GM12878 (cell line): Measurements from ENCODE around the gene HS3ST5. TPM values are rescaled to one million over a fixed set of nuclear protein-coding genes. Genes with fewer than 3 reads are reported as not detected.

ENCODE experiments used
- ATAC-seq: fragments of 200-7000 bp; cut with Tn5 transposase; 3 replicates; pipeline ENCODE4 v1.9.1; 2020; ENCODE audit warnings: mild to moderate bottlenecking, moderate library complexity
- BruUV-seq: library from RNA; stranded (reverse); fragments of 400-500 nt; replicated peaks from 2 replicates; lab custom pipeline; 2021; lab: Mats Ljungman, UMichigan
- CTCF ChIA-PET: fragments of 300-600 bp; sonication (Branson Sonifier 250); formaldehyde crosslinking; extraction: SDS; loops from one replicate; lab custom pipeline; 2021; ENCODE audit warnings: inconsistent platforms; lab: Yijun Ruan, JAX
- POLR2A ChIA-PET: fragments of 350-600 bp; formaldehyde crosslinking; extraction: SDS; loops from one replicate; lab custom pipeline; 2021; ENCODE audit warnings: inconsistent platforms; lab: Charles Lee
- RAD21 ChIA-PET: fragments of 300-600 bp; sonication (Branson Sonifier 250); formaldehyde crosslinking; loops from one replicate; lab custom pipeline; 2023; ENCODE audit warnings: antibody characterized with exemption; ENCODE audit not compliant: unreplicated experiment; lab: Charles Lee
- SMC1A ChIA-PET: fragments of 300-600 bp; sonication (Branson Sonifier 250); formaldehyde crosslinking; loops from one replicate; lab custom pipeline; 2023; ENCODE audit not compliant: unreplicated experiment, uncharacterized antibody; lab: Charles Lee
- DNase-seq: peaks from one replicate; pipeline ENCODE4 v3.0.0-alpha.2; 2011; ENCODE audit warnings: low read depth, low spot score
- FAIRE-seq: peaks from 3 replicates; lab custom pipeline; 2011; peaks lifted over from hg19 to GRCh38; lab: Jason Lieb, UNC
- H2AFZ ChIP-seq: 2 replicates; pipeline ENCODE4 v1.6.0; 2011; ENCODE audit warnings: low read depth, low read length, control low read depth; ENCODE audit not compliant: control insufficient read depth
- H3K27ac ChIP-seq: 2 replicates; pipeline ENCODE4 v1.5.1; 2011; ENCODE audit warnings: control low read depth; ENCODE audit not compliant: control insufficient read depth, insufficient read depth
- H3K27me3 ChIP-seq, 2 experiments: replicated peaks in 1 of 2; 2 replicates each; pipeline versions ENCODE4 v1.6.0 to v1.6.1; 2011; ENCODE audit warnings: low read length in 1 of 2; ENCODE audit not compliant: control insufficient read depth in 2 of 2, insufficient read depth in 2 of 2
- H3K36me3 ChIP-seq, 2 experiments: 2 replicates each; pipeline ENCODE4 v1.5.1; 2011; ENCODE audit warnings: low read length in 1 of 2; ENCODE audit not compliant: control insufficient read depth in 2 of 2, insufficient read depth in 2 of 2
- H3K4me1 ChIP-seq: 2 replicates; pipeline ENCODE4 v1.6.1; 2011; ENCODE audit warnings: mild to moderate bottlenecking, low read length, moderate library complexity, mixed read lengths; ENCODE audit not compliant: control insufficient read depth, insufficient read depth
- H3K4me2 ChIP-seq: 2 replicates; pipeline ENCODE4 v1.6.0; 2011; ENCODE audit warnings: control low read depth; ENCODE audit not compliant: control insufficient read depth, insufficient read depth
- H3K4me3 ChIP-seq: fragments of 200-600 bp; sonication (generic); 2 replicates; pipeline ENCODE4 v1.5.1; 2016
- H3K79me2 ChIP-seq: 2 replicates; pipeline ENCODE4 v1.6.0; 2011; ENCODE audit warnings: low read length; ENCODE audit not compliant: control insufficient read depth, insufficient read depth
- H3K9ac ChIP-seq: 2 replicates; pipeline ENCODE4 v1.8.0; 2011; ENCODE audit warnings: low read length, control low read depth, mixed read lengths; ENCODE audit not compliant: control insufficient read depth, insufficient read depth
- H3K9me3 ChIP-seq: replicated peaks from 3 replicates; pipeline ENCODE4 v1.5.1; 2011; ENCODE audit warnings: mild to moderate bottlenecking, low read length; ENCODE audit not compliant: control insufficient read depth, insufficient read depth
- H4K20me1 ChIP-seq: 2 replicates; pipeline ENCODE4 v1.6.0; 2011; ENCODE audit not compliant: control insufficient read depth, insufficient read depth
- CHD2 ChIP-seq: IDR thresholded peaks from 2 replicates; pipeline ENCODE4 v1.6.1; 2011; ENCODE audit warnings: low read depth, low read length, improper control_type of control experiment, borderline replicate concordance
- EP300 ChIP-seq, 2 experiments: fragments of 150-350 bp in 1 of 2; IDR thresholded peaks; 2 replicates each; pipeline ENCODE4 v1.6.1; 2011 to 2012; ENCODE audit warnings: low read depth in 2 of 2, low read length in 2 of 2, borderline replicate concordance in 1 of 2, improper control_type of control experiment in 1 of 2, inconsistent platforms in 1 of 2; ENCODE audit not compliant: control insufficient read depth in 1 of 2
- FOXK2 ChIP-seq: fragments of 450-650 bp; IDR thresholded peaks from 2 replicates; pipeline ENCODE4 v1.6.1; 2017; ENCODE audit warnings: mild to moderate bottlenecking, moderate library complexity
- GABPA ChIP-seq: IDR thresholded peaks from 2 replicates; pipeline ENCODE4 v1.6.1; 2014; ENCODE audit warnings: antibody characterized with exemption, low read depth, mild to moderate bottlenecking, inconsistent platforms
- NR2C2 ChIP-seq: IDR thresholded peaks from 2 replicates; pipeline ENCODE4 v1.6.1; 2011; ENCODE audit warnings: borderline replicate concordance, low read depth; ENCODE audit not compliant: control insufficient read depth, insufficient read length
- NRF1 ChIP-seq: conservative IDR thresholded peaks from 2 replicates; pipeline ENCODE4 v1.6.1; 2011; ENCODE audit warnings: mild to moderate bottlenecking, low read depth, low read length, improper control_type of control experiment
- RAD21 ChIP-seq: IDR thresholded peaks from 2 replicates; pipeline ENCODE4 v1.6.1; 2011; ENCODE audit warnings: mild to moderate bottlenecking, low read depth, low read length, moderate library complexity; ENCODE audit not compliant: insufficient read depth
- RB1 ChIP-seq: fragments of 450-650 bp; formaldehyde crosslinking; IDR thresholded peaks from 2 replicates; pipeline ENCODE4 v1.6.1; 2017; ENCODE audit warnings: mild to moderate bottlenecking, borderline replicate concordance
- RBBP5 ChIP-seq: fragments of 200-600 bp; sonication (generic); conservative IDR thresholded peaks from 2 replicates; pipeline ENCODE4 v1.6.1; 2016
- SMC3 ChIP-seq: IDR thresholded peaks from 2 replicates; pipeline ENCODE4 v1.6.1; 2011; ENCODE audit warnings: low read length, improper control_type of control experiment, borderline replicate concordance
- SP1 ChIP-seq: IDR thresholded peaks from one replicate; pipeline ENCODE4 v1.6.1; 2011; ENCODE audit warnings: low read depth, low read length
- TARDBP ChIP-seq: IDR thresholded peaks from 2 replicates; pipeline ENCODE4 v1.6.1; 2016; ENCODE audit warnings: borderline replicate concordance
- ZNF207 ChIP-seq: fragments of 450-650 bp; IDR thresholded peaks from 2 replicates; pipeline ENCODE4 v1.6.1; 2014; ENCODE audit warnings: antibody characterized with exemption, mild to moderate bottlenecking, borderline replicate concordance
- WGBS: methylation state at CpG from one replicate; pipeline ENCODE4 v1.1.6; 2016; ENCODE audit warnings: low lambda C conversion rate; ENCODE audit not compliant: insufficient replicate concordance, insufficient coverage; ENCODE audit errors: missing lambda C conversion rate; 5-methylcytosine and 5-hydroxymethylcytosine counted together
- in situ Hi-C: fragments of 300-500 bp; cut with MboI; formaldehyde crosslinking; loops from 9 replicates; pipeline ENCODE4 v1.14.3; 2018; ENCODE audit warnings: mixed read lengths
- intact Hi-C: fragments of 100-400 bp; cut with micrococcal nuclease; formaldehyde crosslinking; loops from one replicate; pipeline ENCODE4 v1.14.2; 2022; ENCODE audit not compliant: unreplicated experiment
- polyA plus RNA-seq, 11 experiments: library from polyadenylated mRNA; depleted of rRNA in 4 of 11; unstranded in 6 of 11; stranded (reverse) in 5 of 11; fragments of >200 nt; fragmentation: Nextera tagmentation in 4 of 11; fragmentation: Illumina TruSeq in 1 of 11; extraction: Ambion mirVana in 4 of 11; extraction: Trizol in 1 of 11; gene quantifications; 1 replicate in 1 of 11; 2 replicates in 10 of 11; pipeline versions ENCODE4 v1.2.1 to v1.2.3, GENCODE V29; 2011 to 2016; ENCODE audit warnings: inconsistent platforms in 2 of 11, missing spikeins in 2 of 11, low read depth in 1 of 11
- total RNA-seq, 4 experiments: library from RNA; depleted of rRNA in 3 of 4; stranded (reverse); fragments of >200 nt in 3 of 4; fragmentation: Illumina TruSeq in 1 of 4; extraction: Trizol in 1 of 4; gene quantifications; 2 replicates each; pipeline versions ENCODE4 v1.2.1 to v1.2.3, GENCODE V29; 2013 to 2021
- TF ChIP-seq, protein P1 (sequence below): fragments of 150-350 bp; IDR thresholded peaks from 2 replicates; pipeline ENCODE4 v1.6.1; 2016; ENCODE audit warnings: low read depth, low read length
- TF ChIP-seq, protein P2 (sequence below), 3 experiments: IDR thresholded peaks in 2 of 3; conservative IDR thresholded peaks in 1 of 3; 2 replicates each; pipeline ENCODE4 v1.5.1; 2011; ENCODE audit warnings: low read depth in 3 of 3, low read length in 3 of 3, mild to moderate bottlenecking in 3 of 3, control low read depth in 2 of 3, moderate library complexity in 2 of 3, inconsistent platforms in 1 of 3, mixed read lengths in 1 of 3; ENCODE audit not compliant: control insufficient read depth in 2 of 3, insufficient read depth in 1 of 3; ENCODE audit errors: extremely low read depth in 1 of 3

HS3ST5 gene
- total and polyA plus RNA-seq, 10 of the 15 experiments (the other 5 are each of a cell fraction or from before 2014, with no cell fraction given), result 0.04 TPM; not detected in 9

DNA sequence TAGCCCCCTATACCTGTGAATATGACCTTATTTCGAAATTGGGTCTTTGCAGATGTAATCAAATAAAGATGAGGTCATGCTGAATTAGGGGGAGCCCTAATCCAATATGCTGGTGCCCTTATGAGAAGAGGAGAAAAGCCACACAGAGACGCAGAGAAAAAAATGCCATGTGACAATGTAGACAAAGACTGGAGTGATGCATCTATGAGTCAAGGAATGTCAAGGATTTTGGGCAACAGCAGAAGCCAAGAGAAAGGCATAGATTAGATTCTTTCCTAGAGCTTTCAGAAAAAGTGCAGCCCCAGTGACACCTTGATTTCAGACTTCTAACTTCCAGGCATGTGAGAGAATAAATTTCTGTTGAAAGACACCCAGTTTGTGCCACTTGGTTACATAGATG is 47.4 kb upstream of the HS3ST5 start:
- H3K27ac ChIP-seq, result no peak overlapping the region
- no peaks in the 10 kb centered on the region for H3K79me2 ChIP-seq
- in situ Hi-C loops, result no loop called here
- no peak overlapping the region for H3K4me3 ChIP-seq
- FAIRE-seq, result no peak
- SMC1A ChIA-PET, result interaction anchor here (1.3 kb wide), 1 partner anchor 10 kb away, joined by 3 read pairs; no protein-coding TSS in a partner anchor
- no peaks in the 10 kb centered on the region for H3K27me3 ChIP-seq
- no peaks in the 10 kb centered on the region for H4K20me1 ChIP-seq
- H3K4me1 ChIP-seq, result no peaks in the 10 kb centered on the region
- no peaks in the 10 kb centered on the region for H3K9me3 ChIP-seq
- TF ChIP-seq ZNF207 (no peak), SP1 (no peak), SMC3 (no peak)
- TF ChIP-seq, all 136 proteins: peak for 0
- ChIA-PET RAD21 (no interaction called here), CTCF (no interaction called here), POLR2A (no interaction called here)
- BruUV-seq, result no TSS peak
- Histone ChIP-seq H3K36me3 (no peaks in the 10 kb centered on the region), H3K9ac (no peak overlapping the region), H2AFZ (no peak overlapping the region), H3K4me2 (no peak overlapping the region)
- no peak for ATAC-seq
- no peak for DNase-seq
- intact Hi-C loops, result no loop called here
- 0% methylated on average over 2 of the region's 2 CpGs for WGBS

DNA sequence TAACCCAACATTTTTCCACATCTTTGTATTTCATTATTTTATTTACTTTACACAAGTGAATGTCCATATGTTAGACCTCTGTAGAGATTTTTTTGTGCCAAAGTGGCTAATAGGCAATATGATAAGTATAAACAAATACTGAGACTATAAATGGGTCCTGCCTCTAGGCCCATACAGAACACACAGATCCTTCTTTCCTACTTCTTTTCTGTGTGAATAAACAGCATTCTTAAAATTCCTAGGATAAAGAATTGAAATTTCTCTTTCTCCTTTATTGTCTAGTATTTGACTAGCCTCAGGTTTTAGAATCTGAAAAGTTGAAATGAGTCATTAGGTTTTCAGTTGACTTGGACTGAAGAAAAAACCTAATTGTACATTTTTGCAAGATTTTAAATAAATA is 46.3 kb upstream of the HS3ST5 start:
- no peak overlapping the region for H3K4me3 ChIP-seq
- no peak for FAIRE-seq
- no peak for ATAC-seq
- in situ Hi-C loops, result no loop called here
- no peaks in the 10 kb centered on the region for H3K9me3 ChIP-seq
- ChIA-PET POLR2A (no interaction called here), RAD21 (no interaction called here), CTCF (no interaction called here), SMC1A (no interaction called here)
- H3K4me1 ChIP-seq, result no peaks in the 10 kb centered on the region
- no peak overlapping the region for H3K4me2 ChIP-seq
- no TSS peak for BruUV-seq
- DNase-seq, result no peak
- no peak overlapping the region for H3K9ac ChIP-seq
- intact Hi-C loops, result no loop called here
- H3K27ac ChIP-seq, result no peak overlapping the region
- H3K27me3 ChIP-seq, result no peaks in the 10 kb centered on the region
- no peak overlapping the region for H2AFZ ChIP-seq
- H3K79me2 ChIP-seq, result no peaks in the 10 kb centered on the region
- no peaks in the 10 kb centered on the region for H3K36me3 ChIP-seq
- H4K20me1 ChIP-seq, result no peaks in the 10 kb centered on the region
- TF ChIP-seq RBBP5 (no peak), GABPA (no peak), FOXK2 (no peak), TARDBP (no peak), RAD21 (no peak), RB1 (no peak), CHD2 (no peak), NR2C2 (no peak), NRF1 (no peak), EP300 (IDR thresholded peaks at IDR 0.05; ENCODE audit: borderline replicate concordance in 1 of 2, control insufficient read depth in 1 of 2, low read depth in 2 of 2, low read length in 2 of 2) (no peak)
- TF ChIP-seq, protein P1, sequence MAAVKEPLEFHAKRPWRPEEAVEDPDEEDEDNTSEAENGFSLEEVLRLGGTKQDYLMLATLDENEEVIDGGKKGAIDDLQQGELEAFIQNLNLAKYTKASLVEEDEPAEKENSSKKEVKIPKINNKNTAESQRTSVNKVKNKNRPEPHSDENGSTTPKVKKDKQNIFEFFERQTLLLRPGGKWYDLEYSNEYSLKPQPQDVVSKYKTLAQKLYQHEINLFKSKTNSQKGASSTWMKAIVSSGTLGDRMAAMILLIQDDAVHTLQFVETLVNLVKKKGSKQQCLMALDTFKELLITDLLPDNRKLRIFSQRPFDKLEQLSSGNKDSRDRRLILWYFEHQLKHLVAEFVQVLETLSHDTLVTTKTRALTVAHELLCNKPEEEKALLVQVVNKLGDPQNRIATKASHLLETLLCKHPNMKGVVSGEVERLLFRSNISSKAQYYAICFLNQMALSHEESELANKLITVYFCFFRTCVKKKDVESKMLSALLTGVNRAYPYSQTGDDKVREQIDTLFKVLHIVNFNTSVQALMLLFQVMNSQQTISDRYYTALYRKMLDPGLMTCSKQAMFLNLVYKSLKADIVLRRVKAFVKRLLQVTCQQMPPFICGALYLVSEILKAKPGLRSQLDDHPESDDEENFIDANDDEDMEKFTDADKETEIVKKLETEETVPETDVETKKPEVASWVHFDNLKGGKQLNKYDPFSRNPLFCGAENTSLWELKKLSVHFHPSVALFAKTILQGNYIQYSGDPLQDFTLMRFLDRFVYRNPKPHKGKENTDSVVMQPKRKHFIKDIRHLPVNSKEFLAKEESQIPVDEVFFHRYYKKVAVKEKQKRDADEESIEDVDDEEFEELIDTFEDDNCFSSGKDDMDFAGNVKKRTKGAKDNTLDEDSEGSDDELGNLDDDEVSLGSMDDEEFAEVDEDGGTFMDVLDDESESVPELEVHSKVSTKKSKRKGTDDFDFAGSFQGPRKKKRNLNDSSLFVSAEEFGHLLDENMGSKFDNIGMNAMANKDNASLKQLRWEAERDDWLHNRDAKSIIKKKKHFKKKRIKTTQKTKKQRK, result no peak
- TF ChIP-seq, protein P2, sequence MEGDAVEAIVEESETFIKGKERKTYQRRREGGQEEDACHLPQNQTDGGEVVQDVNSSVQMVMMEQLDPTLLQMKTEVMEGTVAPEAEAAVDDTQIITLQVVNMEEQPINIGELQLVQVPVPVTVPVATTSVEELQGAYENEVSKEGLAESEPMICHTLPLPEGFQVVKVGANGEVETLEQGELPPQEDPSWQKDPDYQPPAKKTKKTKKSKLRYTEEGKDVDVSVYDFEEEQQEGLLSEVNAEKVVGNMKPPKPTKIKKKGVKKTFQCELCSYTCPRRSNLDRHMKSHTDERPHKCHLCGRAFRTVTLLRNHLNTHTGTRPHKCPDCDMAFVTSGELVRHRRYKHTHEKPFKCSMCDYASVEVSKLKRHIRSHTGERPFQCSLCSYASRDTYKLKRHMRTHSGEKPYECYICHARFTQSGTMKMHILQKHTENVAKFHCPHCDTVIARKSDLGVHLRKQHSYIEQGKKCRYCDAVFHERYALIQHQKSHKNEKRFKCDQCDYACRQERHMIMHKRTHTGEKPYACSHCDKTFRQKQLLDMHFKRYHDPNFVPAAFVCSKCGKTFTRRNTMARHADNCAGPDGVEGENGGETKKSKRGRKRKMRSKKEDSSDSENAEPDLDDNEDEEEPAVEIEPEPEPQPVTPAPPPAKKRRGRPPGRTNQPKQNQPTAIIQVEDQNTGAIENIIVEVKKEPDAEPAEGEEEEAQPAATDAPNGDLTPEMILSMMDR (IDR thresholded peaks at IDR 0.05 in 2 of 3, conservative IDR thresholded peaks at IDR 0.05 in 1 of 3; ENCODE audit: control insufficient read depth in 2 of 3, extremely low read depth in 1 of 3, insufficient read depth in 1 of 3, low read depth in 3 of 3, low read length in 3 of 3), result no peak
